ENCODE measurements around the gene LNP1. TPM values are rescaled to one million over a fixed set of nuclear protein-coding genes. Genes with fewer than 3 reads are reported as not detected.

LNP1 gene
- total RNA-seq, 2 experiments from 2014 or later: 8.9 to 12.7 TPM

DNA sequence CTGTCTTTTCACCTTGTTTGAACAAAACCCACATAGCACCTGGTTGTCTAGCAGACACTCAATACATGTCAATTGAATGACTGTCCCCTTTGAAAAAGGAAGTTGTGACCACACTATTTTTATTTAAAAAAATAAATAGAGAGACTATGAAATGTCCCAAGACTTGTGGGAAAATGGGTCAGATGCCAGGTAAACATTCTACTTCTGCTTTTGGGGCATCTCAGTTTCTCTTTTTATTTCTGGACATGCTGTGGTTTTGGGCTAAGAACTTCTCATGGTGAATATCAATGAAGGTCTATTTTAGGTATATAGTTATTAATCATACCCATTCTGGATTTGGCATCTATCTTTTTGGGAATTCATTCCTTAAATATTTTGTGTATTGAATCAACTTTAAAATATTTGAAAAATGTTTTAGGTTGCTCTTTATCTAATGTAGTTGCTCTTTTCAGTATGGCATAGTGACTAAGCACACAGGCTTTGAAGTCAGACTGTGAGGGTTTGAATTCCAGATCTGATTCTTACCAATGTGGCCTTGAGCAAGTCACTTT lies 95.4 kb downstream of the LNP1 start:
- no peak overlapping the region for H2AFZ ChIP-seq (ENCODE audit: low read length)
- H4K20me1 ChIP-seq (ENCODE audit: insufficient read depth, low read length): no peaks in the 10 kb centered on the region
- no peaks in the 10 kb centered on the region for H3K9me3 ChIP-seq (ENCODE audit: low read length)
- TF ChIP-seq EZH2phosphoT487 (IDR thresholded peaks at IDR 0.05; ENCODE audit: borderline replicate concordance, low read depth, low read length): no peak
- TF ChIP-seq, protein P1, sequence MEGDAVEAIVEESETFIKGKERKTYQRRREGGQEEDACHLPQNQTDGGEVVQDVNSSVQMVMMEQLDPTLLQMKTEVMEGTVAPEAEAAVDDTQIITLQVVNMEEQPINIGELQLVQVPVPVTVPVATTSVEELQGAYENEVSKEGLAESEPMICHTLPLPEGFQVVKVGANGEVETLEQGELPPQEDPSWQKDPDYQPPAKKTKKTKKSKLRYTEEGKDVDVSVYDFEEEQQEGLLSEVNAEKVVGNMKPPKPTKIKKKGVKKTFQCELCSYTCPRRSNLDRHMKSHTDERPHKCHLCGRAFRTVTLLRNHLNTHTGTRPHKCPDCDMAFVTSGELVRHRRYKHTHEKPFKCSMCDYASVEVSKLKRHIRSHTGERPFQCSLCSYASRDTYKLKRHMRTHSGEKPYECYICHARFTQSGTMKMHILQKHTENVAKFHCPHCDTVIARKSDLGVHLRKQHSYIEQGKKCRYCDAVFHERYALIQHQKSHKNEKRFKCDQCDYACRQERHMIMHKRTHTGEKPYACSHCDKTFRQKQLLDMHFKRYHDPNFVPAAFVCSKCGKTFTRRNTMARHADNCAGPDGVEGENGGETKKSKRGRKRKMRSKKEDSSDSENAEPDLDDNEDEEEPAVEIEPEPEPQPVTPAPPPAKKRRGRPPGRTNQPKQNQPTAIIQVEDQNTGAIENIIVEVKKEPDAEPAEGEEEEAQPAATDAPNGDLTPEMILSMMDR (conservative IDR thresholded peaks at IDR 0.05; ENCODE audit: low read length): no peak
- DNase-seq (ENCODE audit: low spot score): no peak
- POLR2A ChIA-PET: no interaction called here
- intact Hi-C loops (cut with micrococcal nuclease; ENCODE audit: unreplicated experiment): no loop called here
- CTCF ChIA-PET (ENCODE audit: unreplicated experiment): no interaction called here
- H3K9me2 ChIP-seq (ENCODE audit: insufficient read depth, low read length): no peaks in the 10 kb centered on the region
- H3K79me2 ChIP-seq (ENCODE audit: insufficient read depth, low read depth, low read length): no peaks in the 10 kb centered on the region
- no TSS peak for BruUV-seq (replicated peaks)
- H3K4me1 ChIP-seq (ENCODE audit: insufficient read depth, low read length, poor library complexity, severe bottlenecking): no peaks in the 10 kb centered on the region
- H3K4me3 ChIP-seq (ENCODE audit: low read depth, low read length, poor library complexity, severe bottlenecking): no peak overlapping the region
- H3K27ac ChIP-seq (ENCODE audit: low read depth, low read length, poor library complexity, severe bottlenecking): no peak overlapping the region
- no peak overlapping the region for H3K4me2 ChIP-seq (ENCODE audit: low read length)
- no peaks in the 10 kb centered on the region for H3K36me3 ChIP-seq (ENCODE audit: insufficient read depth, low read length)

DNA sequence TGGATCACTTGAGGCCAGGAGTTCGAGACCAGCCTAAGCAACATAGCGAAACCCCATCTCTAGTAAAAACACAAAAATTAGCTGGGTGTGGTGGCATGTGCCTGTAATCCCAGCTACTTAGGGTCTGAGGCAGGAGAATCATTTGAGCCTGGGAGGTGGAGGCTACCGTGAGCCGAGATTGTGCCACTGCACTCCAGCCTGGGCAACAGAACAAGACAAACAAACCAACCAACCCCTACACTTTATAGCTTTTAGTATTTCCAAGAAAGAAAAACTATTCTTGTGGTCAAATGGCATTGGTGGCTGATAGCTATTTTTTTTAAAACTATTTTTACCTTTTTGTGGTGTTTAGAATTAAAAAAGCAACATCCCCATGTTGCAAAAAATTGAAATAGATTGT lies 98.3 kb downstream of the LNP1 start:
- Histone ChIP-seq H3K9me2 (ENCODE audit: insufficient read depth, low read length) (no peaks in the 10 kb centered on the region), H4K20me1 (ENCODE audit: insufficient read depth, low read length) (no peaks in the 10 kb centered on the region), H2AFZ (ENCODE audit: low read length) (no peak overlapping the region), H3K9me3 (ENCODE audit: low read length) (no peaks in the 10 kb centered on the region), H3K36me3 (ENCODE audit: insufficient read depth, low read length) (no peaks in the 10 kb centered on the region), H3K4me3 (ENCODE audit: low read depth, low read length, poor library complexity, severe bottlenecking) (no peak overlapping the region), H3K79me2 (ENCODE audit: insufficient read depth, low read depth, low read length) (no peaks in the 10 kb centered on the region), H3K4me2 (ENCODE audit: low read length) (no peak overlapping the region), H3K27ac (ENCODE audit: low read depth, low read length, poor library complexity, severe bottlenecking) (no peak overlapping the region), H3K4me1 (ENCODE audit: insufficient read depth, low read length, poor library complexity, severe bottlenecking) (no peaks in the 10 kb centered on the region)
- no peak for TF ChIP-seq EZH2phosphoT487 (IDR thresholded peaks at IDR 0.05; ENCODE audit: borderline replicate concordance, low read depth, low read length)
- TF ChIP-seq, protein P1 (conservative IDR thresholded peaks at IDR 0.05; ENCODE audit: low read length): no peak
- ChIA-PET POLR2A (interaction anchor here (0.6 kb wide), 1 partner anchor 596 kb away, joined by 6 read pairs; no protein-coding TSS in a partner anchor), CTCF (ENCODE audit: unreplicated experiment) (no interaction called here)
- BruUV-seq (replicated peaks): no TSS peak
- no peak for DNase-seq (ENCODE audit: low spot score)
- intact Hi-C loops (cut with micrococcal nuclease; ENCODE audit: unreplicated experiment): no loop called here

GRCh38 chr3:100500320-100500880 lies 99.1 kb downstream of the LNP1 start:
- Histone ChIP-seq H3K9me3 (ENCODE audit: low read length) (no peaks in the 10 kb centered on the region), H3K36me3 (ENCODE audit: insufficient read depth, low read length) (no peaks in the 10 kb centered on the region), H4K20me1 (ENCODE audit: insufficient read depth, low read length) (no peaks in the 10 kb centered on the region), H3K79me2 (ENCODE audit: insufficient read depth, low read depth, low read length) (no peaks in the 10 kb centered on the region), H3K4me2 (ENCODE audit: low read length) (no peak overlapping the region), H3K27ac (ENCODE audit: low read depth, low read length, poor library complexity, severe bottlenecking) (no peak overlapping the region), H2AFZ (ENCODE audit: low read length) (no peak overlapping the region), H3K9me2 (ENCODE audit: insufficient read depth, low read length) (no peaks in the 10 kb centered on the region), H3K4me1 (ENCODE audit: insufficient read depth, low read length, poor library complexity, severe bottlenecking) (no peaks in the 10 kb centered on the region), H3K4me3 (ENCODE audit: low read depth, low read length, poor library complexity, severe bottlenecking) (no peak overlapping the region)
- POLR2A ChIA-PET: interaction anchor here (0.6 kb wide), 1 partner anchor 595 kb away, joined by 6 read pairs; no protein-coding TSS in a partner anchor
- DNase-seq (ENCODE audit: low spot score): no peak
- CTCF ChIA-PET (ENCODE audit: unreplicated experiment): no interaction called here
- intact Hi-C loops (cut with micrococcal nuclease; ENCODE audit: unreplicated experiment): no loop called here
- BruUV-seq (replicated peaks): no TSS peak
- no peak for TF ChIP-seq EZH2phosphoT487 (IDR thresholded peaks at IDR 0.05; ENCODE audit: borderline replicate concordance, low read depth, low read length)
- TF ChIP-seq, protein P1 (conservative IDR thresholded peaks at IDR 0.05; ENCODE audit: low read length): no peak

All from OCI-LY7 (cell line).